HepG2 (cell line): ENCODE data around the gene RAD18. TPM values are rescaled to one million over a fixed set of nuclear protein-coding genes. Genes with fewer than 3 reads are reported as not detected.

ENCODE experiments used
- BRD4 ChIP-seq: sonication (generic); formaldehyde crosslinking; IDR thresholded peaks from 2 replicates; pipeline ENCODE4 v1.4.0; 2020; ENCODE audit warnings: missing genetic modification reagents
- CBX1 ChIP-seq: IDR thresholded peaks from one replicate; pipeline ENCODE4 v1.6.1; 2016; ENCODE audit warnings: antibody characterized with exemption, low read depth
- EEA1 ChIP-seq: sonication (generic); formaldehyde crosslinking; IDR thresholded peaks from 2 replicates; pipeline ENCODE4 v1.5.1; 2020; ENCODE audit warnings: mild to moderate bottlenecking, missing genetic modification reagents, borderline replicate concordance
- ETV6 ChIP-seq: sonication (generic); formaldehyde crosslinking; conservative IDR thresholded peaks from 2 replicates; pipeline ENCODE4 v1.4.0; 2020; ENCODE audit warnings: missing genetic modification reagents
- GLI4 ChIP-seq: sonication (generic); formaldehyde crosslinking; IDR thresholded peaks from 2 replicates; pipeline ENCODE4 v1.5.1; 2020; ENCODE audit warnings: missing genetic modification reagents, mild to moderate bottlenecking, moderate library complexity, borderline replicate concordance
- HNF1B ChIP-seq: sonication (generic); formaldehyde crosslinking; IDR thresholded peaks from 2 replicates; pipeline ENCODE4 v1.5.1; 2020; ENCODE audit warnings: mild to moderate bottlenecking, moderate library complexity, missing genetic modification reagents
- JARID2 ChIP-seq: sonication (generic); formaldehyde crosslinking; IDR thresholded peaks from 2 replicates; pipeline ENCODE4 v1.8.1; 2023; ENCODE audit warnings: missing genetic modification reagents, inconsistent platforms; ENCODE audit not compliant: insufficient replicate concordance
- KLF6 ChIP-seq: IDR thresholded peaks from 2 replicates; pipeline ENCODE4 v1.8.0; 2016; ENCODE audit warnings: missing biosample characterization, missing genetic modification reagents
- MEIS1 ChIP-seq: sonication (generic); formaldehyde crosslinking; IDR thresholded peaks from 2 replicates; pipeline ENCODE4 v1.9.0; 2021; ENCODE audit warnings: mild to moderate bottlenecking, missing genetic modification reagents, moderate library complexity, borderline replicate concordance
- MTA1 ChIP-seq: sonication (generic); formaldehyde crosslinking; IDR thresholded peaks from 2 replicates; pipeline ENCODE4 v1.4.0; 2020; ENCODE audit warnings: missing genetic modification reagents, mild to moderate bottlenecking, borderline replicate concordance
- MXD1 ChIP-seq: sonication (generic); formaldehyde crosslinking; IDR thresholded peaks from 2 replicates; pipeline ENCODE4 v1.4.0; 2020; ENCODE audit warnings: mild to moderate bottlenecking, missing genetic modification reagents
- NCOA1 ChIP-seq: sonication (generic); formaldehyde crosslinking; IDR thresholded peaks from 2 replicates; pipeline ENCODE4 v1.9.0; 2021; ENCODE audit warnings: missing genetic modification reagents
- PHF8 ChIP-seq: sonication (generic); formaldehyde crosslinking; IDR thresholded peaks from 2 replicates; pipeline ENCODE4 v1.5.0; 2020; ENCODE audit warnings: missing genetic modification reagents
- PITX1 ChIP-seq: sonication (generic); formaldehyde crosslinking; IDR thresholded peaks from 2 replicates; pipeline ENCODE4 v1.5.1; 2020; ENCODE audit warnings: mild to moderate bottlenecking, missing genetic modification reagents
- RAD21 ChIP-seq: fragments of 450-650 bp; formaldehyde crosslinking; IDR thresholded peaks from 2 replicates; pipeline ENCODE4 v1.5.0; 2020; ENCODE audit warnings: mild to moderate bottlenecking
- RBFOX2 ChIP-seq: fragments of 200-400 bp; formaldehyde crosslinking; IDR thresholded peaks from 2 replicates; pipeline ENCODE4 v1.6.1; 2017; ENCODE audit warnings: low read depth, mild to moderate bottlenecking, low read length
- SIX4 ChIP-seq: sonication (generic); formaldehyde crosslinking; IDR thresholded peaks from 2 replicates; pipeline ENCODE4 v1.4.0; 2020; ENCODE audit warnings: missing genetic modification reagents
- SOX6 ChIP-seq, 2 experiments: fragments of 450-650 bp in 1 of 2; sonication (generic) in 1 of 2; formaldehyde crosslinking in 1 of 2; IDR thresholded peaks; 2 replicates each; pipeline versions ENCODE4 v1.4.0 to v1.6.1; 2017 to 2020; ENCODE audit warnings: antibody characterized with exemption in 1 of 2, mild to moderate bottlenecking in 1 of 2, missing genetic modification reagents in 1 of 2
- TARDBP ChIP-seq: sonication (generic); formaldehyde crosslinking; IDR thresholded peaks from 2 replicates; pipeline ENCODE4 v1.8.0; 2022; ENCODE audit warnings: mild to moderate bottlenecking, missing genetic modification reagents
- TBX2 ChIP-seq: sonication (generic); formaldehyde crosslinking; IDR thresholded peaks from 2 replicates; pipeline ENCODE4 v1.5.0; 2020; ENCODE audit warnings: missing genetic modification reagents, mild to moderate bottlenecking, borderline replicate concordance
- THYN1 ChIP-seq: sonication (generic); formaldehyde crosslinking; IDR thresholded peaks from 2 replicates; pipeline ENCODE4 v1.8.1; 2023; ENCODE audit warnings: low read depth, mild to moderate bottlenecking, moderate library complexity, missing genetic modification reagents, borderline replicate concordance
- ZNF580 ChIP-seq: IDR thresholded peaks from 2 replicates; pipeline ENCODE4 v1.6.1; 2016; ENCODE audit warnings: low read depth, borderline replicate concordance
- ZNF761 ChIP-seq: sonication (generic); formaldehyde crosslinking; conservative IDR thresholded peaks from 2 replicates; pipeline ENCODE4 v1.4.0; 2020; ENCODE audit warnings: mild to moderate bottlenecking, missing genetic modification reagents
- ZNF768 ChIP-seq: sonication (generic); formaldehyde crosslinking; IDR thresholded peaks from 2 replicates; pipeline ENCODE4 v1.4.0; 2020; ENCODE audit warnings: missing genetic modification reagents
- ZSCAN12 ChIP-seq: sonication (generic); formaldehyde crosslinking; IDR thresholded peaks from 2 replicates; pipeline ENCODE4 v1.9.0; 2021; ENCODE audit warnings: mild to moderate bottlenecking, missing genetic modification reagents
- ZXDC ChIP-seq: sonication (generic); formaldehyde crosslinking; IDR thresholded peaks from 2 replicates; pipeline ENCODE4 v1.5.0; 2020; ENCODE audit warnings: mild to moderate bottlenecking, missing genetic modification reagents
- polyA plus RNA-seq, 8 experiments: library from polyadenylated mRNA; depleted of rRNA in 3 of 8; stranded (reverse) in 7 of 8; unstranded in 1 of 8; fragments of >200 nt; fragmentation: Illumina TruSeq in 4 of 8; extraction: Trizol in 4 of 8; gene quantifications; 2 replicates each; pipeline versions ENCODE4 v1.2.1 to v1.2.3, GENCODE V29; 2011 to 2016; ENCODE audit warnings: low read depth in 4 of 8, missing spikeins in 1 of 8, mixed read lengths in 1 of 8; ENCODE audit not compliant: insufficient read depth in 1 of 8
- total RNA-seq, 5 experiments: library from RNA; depleted of rRNA; stranded (reverse); fragments of >200 nt; fragmentation: Illumina TruSeq; extraction: Trizol; gene quantifications; 2 replicates each; pipeline ENCODE4 v1.2.3, GENCODE V29; 2016; ENCODE audit warnings: low read depth in 1 of 5

The RAD18 gene
- total and polyA plus RNA-seq, 2 of the 13 experiments (the other 11 are each of a cell fraction or from before 2014, with no cell fraction given) = 5.9 to 20.7 TPM

GRCh38 chr3:8963137-8963853, at the start of gene RAD18 (continued):
- 0 out of 2 replicates have a peak, but pooled peaks have one; percentile 23 for TF ChIP-seq RAD21 (CRISPR knock-in tag)
- no peak; the same call in 1 of the 2 replicates for TF ChIP-seq ZNF580 (CRISPR knock-in tag)
- no peak; the same call in 1 of the 2 replicates for TF ChIP-seq ZNF768 (CRISPR knock-in tag)
- TF ChIP-seq ZXDC = no peak
- TF ChIP-seq JARID2 (CRISPR knock-in tag) = no peak
- peak; percentile 90 for TF ChIP-seq TARDBP
- TF ChIP-seq PITX1 (CRISPR knock-in tag) = peak; percentile 33; the same call in 1 of the 2 replicates
- 0 out of 2 replicates have a peak, but pooled peaks have one; percentile 48 for TF ChIP-seq MXD1 (CRISPR knock-in tag)
- TF ChIP-seq BRD4 = no peak
- 0 out of 2 replicates have a peak, but pooled peaks have one; percentile 62 for TF ChIP-seq KLF6 (CRISPR knock-in tag)
- TF ChIP-seq MTA1 (CRISPR knock-in tag) = peak; percentile 57; the same call in 1 of the 2 replicates
- peak; percentile 69; the same call in 1 of the 2 replicates for TF ChIP-seq HNF1B
- peak; percentile 74 for TF ChIP-seq RBFOX2
- no peak for TF ChIP-seq ZSCAN12
- no peak for TF ChIP-seq ETV6 (CRISPR knock-in tag)
- TF ChIP-seq SOX6 (IDR thresholded peaks at IDR 0.05) = no peak
- peak; percentile 48 for TF ChIP-seq SOX6 (CRISPR knock-in tag; IDR thresholded peaks at IDR 0.05)
- no peak for TF ChIP-seq CBX1
- no peak for TF ChIP-seq ZNF761 (CRISPR knock-in tag)
- TF ChIP-seq SIX4 (CRISPR knock-in tag) = no peak
- TF ChIP-seq NCOA1 = no peak
- TF ChIP-seq THYN1 (CRISPR knock-in tag) = 0 out of 2 replicates have a peak, but pooled peaks have one; percentile 36
- TF ChIP-seq TBX2 (CRISPR knock-in tag) = peak; percentile 81; the same call in 1 of the 2 replicates
- TF ChIP-seq GLI4 (CRISPR knock-in tag) = no peak
- TF ChIP-seq PHF8 (CRISPR knock-in tag) = peak; percentile 70
- 0 out of 2 replicates have a peak, but pooled peaks have one; percentile 74 for TF ChIP-seq MEIS1 (CRISPR knock-in tag)
- TF ChIP-seq EEA1 (CRISPR knock-in tag) = no peak
